Upper lobe of right lung (tissue), 1 donor: ENCODE measurements around the gene RTTN. TPM values are rescaled to one million over a fixed set of nuclear protein-coding genes. Genes with fewer than 3 reads are reported as not detected.
"Not testable (repeated sequence)": the region's sequence is repeated elsewhere in the genome, so short reads cannot be mapped to it uniquely, and the experiment has no call there.

Source experiments
- ATAC-seq: fragments of 200-7000 bp; cut with Tn5 transposase; one replicate; pipeline ENCODE4 v1.9.1; 2020; ENCODE audit warnings: mild to moderate bottlenecking, moderate library complexity
- DNase-seq: peaks from one replicate; pipeline ENCODE4 v3.0.0-alpha.2; 2020
- H3K27ac ChIP-seq: fragments of 200-600 bp; one replicate; pipeline ENCODE4 v1.8.0; 2022
- H3K27me3 ChIP-seq: fragments of 200-600 bp; one replicate; pipeline ENCODE4 v1.8.0; 2022; ENCODE audit warnings: mild to moderate bottlenecking
- H3K36me3 ChIP-seq: fragments of 200-600 bp; one replicate; pipeline ENCODE4 v1.8.0; 2022
- H3K4me1 ChIP-seq: fragments of 200-600 bp; one replicate; pipeline ENCODE4 v1.8.0; 2022
- H3K4me3 ChIP-seq: fragments of 200-600 bp; one replicate; pipeline ENCODE4 v1.8.0; 2022; ENCODE audit warnings: mild to moderate bottlenecking
- H3K9me3 ChIP-seq: fragments of 200-600 bp; one replicate; pipeline ENCODE4 v1.8.0; 2022
- intact Hi-C: fragments of 100-400 bp; cut with DNase I; formaldehyde crosslinking; loops from one replicate; pipeline ENCODE4 v1.11.0; 2022
- long read RNA-seq: library from polyadenylated mRNA; unstranded; transcript quantifications from one replicate; pipeline ENCODE4 v2.0.0, GENCODE V29; 2021
- total RNA-seq: library from RNA; stranded (reverse); fragmentation: NEBNext Ultra II Directional; extraction: Animal tissue kit (Norgen Biotek cat#: 25700); gene quantifications from one replicate; pipeline ENCODE4 v1.2.1, GENCODE V29; 2021
- TF ChIP-seq, protein P1 (sequence below): fragments of 200-600 bp; IDR thresholded peaks from one replicate; pipeline ENCODE4 v1.8.0; 2022; ENCODE audit warnings: antibody characterized with exemption
- donor health status: DM: no; HTN: yes; CAD: no; lungs with severe emphysema.

Gene RTTN, protein sequence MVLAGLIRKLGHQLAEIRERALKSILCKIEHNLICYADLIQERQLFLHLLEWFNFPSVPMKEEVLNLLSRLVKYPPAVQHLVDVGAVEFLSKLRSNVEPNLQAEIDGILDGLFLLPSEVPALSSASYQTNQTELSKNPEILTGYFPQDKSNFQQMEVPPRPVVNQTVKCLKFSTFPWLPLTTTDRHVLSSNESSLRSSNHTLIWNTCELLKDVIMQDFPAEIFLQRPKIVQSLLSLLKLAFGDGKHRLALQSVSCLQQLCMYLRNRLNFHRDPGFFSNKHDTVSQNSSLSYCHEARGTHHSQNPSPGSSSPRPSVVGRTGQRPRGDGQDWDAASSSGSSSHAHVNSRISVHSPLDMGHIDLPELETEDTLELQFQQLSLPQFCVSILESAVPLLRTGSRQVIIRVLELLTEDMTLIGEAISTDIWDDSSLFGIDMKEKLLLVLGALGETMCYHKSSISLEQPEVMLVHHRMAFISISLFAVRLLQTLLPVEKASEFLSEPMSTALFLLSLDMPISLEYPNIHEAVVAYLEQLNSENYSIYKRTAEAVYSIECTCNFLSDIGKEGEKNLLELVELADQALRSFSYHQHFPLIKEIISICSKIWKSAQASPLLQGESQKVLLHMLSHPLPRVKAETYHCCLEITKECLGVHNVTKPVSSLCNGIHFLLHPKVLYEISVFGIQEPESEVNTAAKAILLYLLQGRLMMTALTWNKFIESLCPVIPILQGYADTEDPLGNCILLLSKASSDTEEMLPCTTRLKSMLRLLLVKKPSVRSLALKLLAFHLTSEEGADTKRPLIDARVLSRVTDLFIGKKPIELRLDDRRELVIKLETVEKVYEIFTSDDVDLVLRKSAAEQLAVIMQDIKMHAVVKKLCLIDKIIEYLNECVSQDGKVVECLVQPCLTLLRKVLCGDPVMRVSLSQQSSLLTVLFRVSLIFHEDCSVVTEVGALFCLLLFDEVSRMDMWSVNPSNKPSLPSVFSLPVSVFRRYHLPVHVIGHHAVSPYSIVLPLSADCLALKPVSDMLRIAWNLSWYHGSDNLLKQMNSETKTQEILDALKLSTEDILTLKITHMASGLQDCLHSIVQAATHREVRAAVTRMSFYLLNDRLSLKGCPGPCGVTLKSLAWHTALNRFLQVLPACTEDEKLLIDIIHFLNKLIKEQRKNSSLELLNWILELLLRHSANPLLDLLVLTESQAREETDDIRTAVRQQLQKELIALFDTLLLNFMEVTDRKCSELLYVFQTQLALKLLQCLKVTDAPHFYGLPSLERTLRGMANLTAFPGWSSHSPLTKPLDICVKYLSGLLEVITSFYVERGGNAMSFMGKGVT (N-terminal part only)
- 13.0 TPM for total RNA-seq
- long read RNA-seq, partial matches to known transcripts = 3 of 4 reads
- long read RNA-seq, other reads (novel, unspliced or antisense) = 1 of 4 reads

DNA sequence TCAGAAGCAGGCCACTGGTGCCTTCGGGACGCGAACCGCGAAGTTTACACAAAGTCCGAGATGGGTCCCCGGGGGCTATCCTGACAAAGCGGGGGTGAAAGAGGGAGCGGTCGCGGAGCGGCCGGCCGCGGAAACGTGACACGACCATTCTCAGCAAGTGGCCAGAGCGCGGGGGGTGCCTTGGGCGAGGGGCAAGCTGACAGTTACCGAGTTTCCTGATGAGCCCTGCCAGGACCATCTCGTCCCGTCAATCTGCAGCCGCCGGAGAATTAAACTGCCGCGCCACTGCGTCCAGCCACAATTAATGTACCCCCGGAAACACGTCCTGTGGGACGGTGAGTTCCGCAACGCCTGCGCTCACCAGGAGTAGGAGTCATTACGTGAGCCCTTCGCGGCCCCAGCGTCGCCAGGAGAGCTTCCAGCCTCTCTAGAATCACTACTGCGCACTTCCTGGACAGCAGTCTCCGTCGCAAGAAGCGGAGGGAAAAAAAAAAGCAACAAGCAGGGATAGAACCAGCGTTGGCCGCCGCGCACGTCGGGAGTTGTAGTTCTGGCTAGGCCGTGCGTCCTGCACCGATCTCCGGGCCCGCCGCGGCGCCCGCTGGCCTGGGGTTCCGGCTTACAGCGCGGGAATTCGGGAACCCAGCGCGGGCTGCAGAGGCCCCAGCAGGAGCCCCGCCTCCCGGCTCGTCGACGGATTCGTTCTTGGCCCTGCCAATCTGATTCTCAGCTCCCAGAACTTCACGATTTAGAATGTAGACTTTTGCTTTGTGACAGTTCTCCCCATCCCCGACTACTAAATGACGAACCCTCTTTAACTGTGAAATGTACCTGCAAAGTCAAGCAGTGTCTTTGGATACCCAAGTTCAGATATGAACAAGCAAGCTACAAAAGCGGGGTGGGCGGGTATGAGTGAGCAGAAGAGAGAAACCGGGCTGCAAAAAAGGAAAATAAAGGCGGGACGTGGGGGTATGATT lies at the start of gene RTTN:
RTTN (minus strand) TSS at position 267 of the 977 bp plus-strand sequence; CDS start at position 238, 29 bp downstream.
- Histone ChIP-seq H3K27ac (peak within 1 kb of the TSS; percentile 99), H3K4me1 (peaks cover 9% of the 10 kb centered on the region), H3K4me3 (peak within 1 kb of the TSS; percentile 88), H3K36me3 (peaks cover 11% of the 10 kb centered on the region), H3K9me3 (no peaks in the 10 kb centered on the region), H3K27me3 (no peaks in the 10 kb centered on the region)
- ATAC-seq (peak; percentile 100), DNase-seq (peak; percentile 97)
- intact Hi-C loops = no loop called here
- TF ChIP-seq, protein P1, sequence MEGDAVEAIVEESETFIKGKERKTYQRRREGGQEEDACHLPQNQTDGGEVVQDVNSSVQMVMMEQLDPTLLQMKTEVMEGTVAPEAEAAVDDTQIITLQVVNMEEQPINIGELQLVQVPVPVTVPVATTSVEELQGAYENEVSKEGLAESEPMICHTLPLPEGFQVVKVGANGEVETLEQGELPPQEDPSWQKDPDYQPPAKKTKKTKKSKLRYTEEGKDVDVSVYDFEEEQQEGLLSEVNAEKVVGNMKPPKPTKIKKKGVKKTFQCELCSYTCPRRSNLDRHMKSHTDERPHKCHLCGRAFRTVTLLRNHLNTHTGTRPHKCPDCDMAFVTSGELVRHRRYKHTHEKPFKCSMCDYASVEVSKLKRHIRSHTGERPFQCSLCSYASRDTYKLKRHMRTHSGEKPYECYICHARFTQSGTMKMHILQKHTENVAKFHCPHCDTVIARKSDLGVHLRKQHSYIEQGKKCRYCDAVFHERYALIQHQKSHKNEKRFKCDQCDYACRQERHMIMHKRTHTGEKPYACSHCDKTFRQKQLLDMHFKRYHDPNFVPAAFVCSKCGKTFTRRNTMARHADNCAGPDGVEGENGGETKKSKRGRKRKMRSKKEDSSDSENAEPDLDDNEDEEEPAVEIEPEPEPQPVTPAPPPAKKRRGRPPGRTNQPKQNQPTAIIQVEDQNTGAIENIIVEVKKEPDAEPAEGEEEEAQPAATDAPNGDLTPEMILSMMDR = no peak

GRCh38 chr18:70250781-70251180 lies 45.3 kb upstream of the RTTN start:
- TF ChIP-seq, protein P1 = no peak
- intact Hi-C loops = no loop called here
- no peak for ATAC-seq

GRCh38 chr18:70249861-70250260 lies 44.4 kb upstream of the RTTN start:
- H3K4me1 ChIP-seq, H3K27ac ChIP-seq, H3K9me3 ChIP-seq, H3K4me3 ChIP-seq, intact Hi-C loops, H3K36me3 ChIP-seq, ATAC-seq, DNase-seq, H3K27me3 ChIP-seq: not testable (repeated sequence)

More at GRCh38 chr18:70250781-70251180, 45.3 kb upstream of the RTTN start:
- Histone ChIP-seq H3K9me3 (no peaks in the 10 kb centered on the region), H3K4me3 (no peak overlapping the region), H3K4me1 (no peaks in the 10 kb centered on the region), H3K27ac (no peak overlapping the region), H3K36me3 (no peaks in the 10 kb centered on the region), H3K27me3 (no peaks in the 10 kb centered on the region)
- no peak for DNase-seq

GRCh38 chr18:70249118-70249517 lies 43.6 kb upstream of the RTTN start:
- TF ChIP-seq, protein P1 = no peak
- H3K4me1 ChIP-seq = no peaks in the 10 kb centered on the region
- no peaks in the 10 kb centered on the region for H3K36me3 ChIP-seq
- no peak overlapping the region for H3K27ac ChIP-seq
- intact Hi-C loops = no loop called here
- no peaks in the 10 kb centered on the region for H3K27me3 ChIP-seq
- DNase-seq = no peak
- H3K4me3 ChIP-seq = no peak overlapping the region
- no peak for ATAC-seq
- H3K9me3 ChIP-seq = no peaks in the 10 kb centered on the region

DNA sequence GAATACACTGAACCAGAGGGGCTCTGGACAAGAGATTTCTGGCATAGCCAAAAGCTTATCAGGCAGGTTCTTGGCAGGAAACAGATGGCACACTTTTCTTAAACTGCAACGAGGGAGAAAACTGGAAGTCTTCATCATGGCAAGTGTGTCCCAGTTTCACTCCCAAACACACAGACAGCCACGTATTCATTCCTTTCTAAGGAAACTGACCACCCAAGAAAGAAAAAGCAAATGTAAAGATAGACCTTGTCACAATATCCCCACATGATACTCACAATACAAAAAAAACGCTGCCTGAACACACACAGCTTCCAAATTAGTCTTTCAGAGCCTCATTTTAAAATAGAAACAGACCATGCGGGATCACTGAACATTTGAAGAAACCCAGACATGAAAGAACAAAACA lies 40.6 kb upstream of the RTTN start:
- H3K27me3 ChIP-seq = no peaks in the 10 kb centered on the region
- no peak for ATAC-seq
- intact Hi-C loops = no loop called here
- no peak overlapping the region for H3K4me3 ChIP-seq
- no peak overlapping the region for H3K27ac ChIP-seq
- H3K9me3 ChIP-seq = no peaks in the 10 kb centered on the region
- TF ChIP-seq, protein P1 = no peak
- H3K36me3 ChIP-seq = no peaks in the 10 kb centered on the region
- H3K4me1 ChIP-seq = no peaks in the 10 kb centered on the region
- DNase-seq = no peak
